Measurements from ENCODE around the gene FGGY.

The FGGY gene

DNA sequence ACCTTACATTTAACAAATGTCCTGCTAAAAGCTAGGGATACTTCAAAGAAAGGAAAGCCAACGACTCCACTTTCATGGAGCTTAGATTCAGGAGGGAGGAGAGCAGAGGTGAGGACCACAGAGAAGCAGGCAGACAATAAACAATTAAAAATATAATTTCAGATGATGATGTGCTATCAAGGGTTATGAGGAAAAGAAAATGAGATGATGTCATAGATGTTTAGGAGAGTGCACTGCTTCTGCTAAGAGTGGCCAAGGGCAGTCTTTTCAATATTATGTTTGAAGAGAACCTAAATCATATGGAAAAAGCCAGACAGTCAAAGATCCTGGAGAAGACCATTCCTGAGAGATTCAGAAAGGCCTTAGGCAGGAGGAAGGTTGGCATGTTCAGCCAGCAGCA is 451.2 kb downstream of the FGGY start:
- in situ Hi-C loops (cut with HindIII; ENCODE audit: low sequenced_read_pairs): no loop called here

DNA sequence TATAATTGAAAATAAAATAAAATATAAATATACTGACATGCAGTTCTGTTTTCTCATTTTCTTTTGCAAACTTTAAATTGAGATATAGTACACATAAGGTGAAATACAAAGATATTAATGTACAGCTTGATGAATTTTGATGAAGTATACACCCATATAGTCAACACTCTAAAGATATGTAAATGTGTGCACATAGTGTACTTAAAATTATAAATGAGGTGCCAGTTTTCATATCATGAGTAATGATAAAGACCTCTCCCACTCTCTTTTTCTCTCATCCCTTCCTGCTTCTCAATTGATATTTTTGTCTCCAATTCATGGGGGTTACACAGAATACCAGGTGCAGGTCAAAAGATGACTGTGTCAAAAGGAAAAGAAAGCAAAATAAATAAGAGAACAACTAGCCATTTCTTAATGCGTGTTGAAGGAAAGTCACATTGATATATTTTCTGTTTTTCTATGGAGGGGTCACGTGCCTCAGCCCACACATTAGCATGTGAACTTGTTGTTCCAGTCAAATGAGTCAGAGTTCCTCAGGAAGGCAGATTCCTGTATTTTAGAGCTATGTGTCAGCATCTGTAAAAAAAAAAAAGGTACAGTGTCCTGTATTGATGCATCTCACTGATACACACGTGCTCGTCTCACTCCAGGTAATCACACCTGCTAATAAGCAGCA is 453.6 kb downstream of the FGGY start:
- in situ Hi-C loops (cut with HindIII; ENCODE audit: low sequenced_read_pairs): loop anchor here (5.0 kb wide), 1 partner anchor 33 kb away; no protein-coding TSS in a partner anchor

DNA sequence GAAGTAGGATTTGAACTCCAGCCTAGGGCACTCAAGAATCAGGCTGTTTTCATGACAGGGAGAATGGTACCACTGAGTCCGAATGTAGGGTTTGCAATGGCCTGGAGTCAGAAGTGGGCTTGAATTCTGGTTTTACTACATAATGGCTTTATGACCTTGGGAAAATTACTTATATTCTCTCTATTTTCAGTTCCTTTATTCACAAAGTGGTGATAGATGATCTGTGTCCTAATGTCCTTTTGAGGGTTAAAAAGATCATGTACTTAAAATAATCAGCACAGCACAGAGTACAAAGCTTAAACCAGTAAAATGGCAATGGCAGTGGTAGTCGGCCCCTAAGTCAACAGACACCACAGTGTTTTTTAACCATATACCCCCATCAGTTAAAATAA is 454.1 kb downstream of the FGGY start:
- in situ Hi-C loops (cut with HindIII; ENCODE audit: low sequenced_read_pairs): loop anchor here (5.0 kb wide), 1 partner anchor 34 kb away; no protein-coding TSS in a partner anchor

DNA sequence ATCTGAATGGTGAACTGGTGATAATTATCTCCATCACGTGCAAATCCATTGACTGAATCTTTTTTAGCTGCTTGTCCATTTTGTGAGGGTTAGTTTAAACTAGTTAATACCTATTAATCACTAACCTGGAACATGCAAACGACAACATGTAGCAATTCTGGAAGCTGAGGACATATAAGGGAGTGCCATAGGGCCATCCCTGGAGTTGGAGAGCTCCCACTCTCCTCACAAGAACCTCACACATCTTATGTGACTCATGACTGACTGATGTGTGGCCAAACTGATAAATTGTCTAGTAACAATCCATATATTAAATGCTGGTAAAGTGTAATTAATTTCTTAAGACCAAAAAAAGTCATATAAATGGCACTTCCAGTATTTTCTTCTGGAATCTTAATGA is 454.9 kb downstream of the FGGY start:
- in situ Hi-C loops (cut with HindIII; ENCODE audit: low sequenced_read_pairs): loop anchor here (5.0 kb wide), 1 partner anchor 34 kb away; no protein-coding TSS in a partner anchor

DNA sequence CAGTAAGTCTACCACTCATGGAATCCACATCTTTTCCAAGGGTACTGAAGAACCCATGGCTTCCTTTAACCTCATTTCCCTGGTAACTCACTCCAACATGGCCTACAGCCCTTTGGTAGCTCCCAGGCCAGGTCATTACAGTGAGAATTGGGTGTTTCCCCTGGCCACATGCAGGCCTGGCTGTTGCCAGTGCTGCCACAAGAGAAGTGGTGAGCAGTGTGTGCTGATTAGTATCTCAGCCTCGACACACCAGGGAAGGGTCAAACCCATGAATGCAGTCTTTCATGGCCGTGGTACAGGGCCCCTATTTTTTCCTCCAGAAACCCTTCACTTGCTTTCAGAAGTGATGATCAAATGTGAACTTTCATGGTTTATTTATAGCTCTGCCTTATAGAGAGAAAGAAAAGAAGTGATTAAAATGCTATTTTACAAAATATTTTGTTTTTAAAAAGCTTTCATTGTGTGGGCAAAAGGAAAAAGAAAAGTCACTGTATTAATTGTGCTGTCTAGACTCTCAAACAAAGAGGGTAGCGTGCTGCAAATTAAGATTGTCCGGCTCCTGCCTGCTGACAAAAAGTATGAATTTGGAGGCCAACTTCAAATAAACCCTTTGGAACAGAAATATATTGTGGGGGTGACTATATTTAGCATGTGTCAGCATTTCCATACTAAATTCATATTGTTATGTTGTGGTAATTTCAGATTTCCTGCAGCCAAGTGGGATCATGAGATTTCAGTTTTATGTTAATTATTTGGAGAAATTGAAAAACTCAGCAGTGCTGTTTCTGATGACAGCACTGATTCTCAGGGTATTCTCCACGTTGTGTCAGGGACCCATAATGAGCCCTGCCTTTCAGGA is 455.9 kb downstream of the FGGY start:
- in situ Hi-C loops (cut with HindIII; ENCODE audit: low sequenced_read_pairs): loop anchor here (5.0 kb wide), 1 partner anchor 35 kb away; no protein-coding TSS in a partner anchor

DNA sequence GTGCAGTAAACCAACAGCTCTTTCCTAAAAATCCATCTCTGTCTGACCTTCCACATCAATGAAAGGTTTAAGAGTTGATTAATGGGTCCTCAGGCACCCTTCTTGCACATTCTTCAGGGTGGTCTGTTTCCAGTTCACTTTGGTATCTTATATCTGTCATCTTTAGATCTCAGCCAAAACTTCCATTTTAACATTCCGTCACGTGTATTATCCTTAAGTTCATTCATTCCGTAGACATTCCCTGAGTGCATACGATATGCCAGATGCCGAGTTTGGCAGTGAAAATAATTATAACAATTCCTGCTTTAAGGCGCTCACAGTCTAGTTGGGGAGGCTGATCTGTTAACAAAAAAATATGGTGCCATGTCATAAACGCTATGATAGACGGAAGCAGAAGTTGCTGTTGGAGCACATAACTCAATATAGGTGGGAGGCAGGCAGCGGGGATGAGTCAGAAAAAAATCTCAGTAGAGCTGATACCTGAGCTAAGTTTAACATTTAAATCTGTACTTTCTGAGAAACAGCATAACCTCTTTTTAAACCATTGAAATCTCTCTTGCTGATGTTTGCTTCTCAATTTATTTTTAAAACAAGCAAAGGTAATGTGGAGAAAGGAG is 458.3 kb downstream of the FGGY start:
- in situ Hi-C loops (cut with HindIII; ENCODE audit: low sequenced_read_pairs): no loop called here

DNA sequence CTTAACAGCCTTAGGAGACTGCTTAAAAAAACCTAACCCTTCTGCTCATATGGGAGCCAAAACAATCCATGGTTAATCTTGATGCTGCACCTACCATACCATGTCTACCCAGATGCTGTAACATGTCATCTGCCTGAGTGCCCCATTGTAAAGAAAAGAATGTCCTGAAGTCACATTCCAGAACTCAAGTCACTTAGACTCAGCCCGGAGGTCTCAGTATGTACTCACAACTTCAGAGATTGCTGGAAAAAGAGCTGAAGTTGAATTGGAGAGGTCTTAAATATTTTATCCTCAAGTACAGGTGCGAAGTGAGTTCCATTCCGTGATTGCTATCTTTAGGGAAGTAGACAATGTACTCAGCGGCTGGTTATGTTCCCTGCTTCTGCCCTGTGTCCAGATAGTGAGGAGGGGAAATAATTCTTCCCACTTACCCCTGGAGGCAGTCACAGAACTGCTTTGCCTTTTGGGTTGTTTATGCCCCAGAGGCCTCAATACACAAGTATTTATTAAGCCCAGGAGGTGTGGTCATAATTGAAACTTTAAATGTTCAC is 460.4 kb downstream of the FGGY start:
- in situ Hi-C loops (cut with HindIII; ENCODE audit: low sequenced_read_pairs): no loop called here

DNA sequence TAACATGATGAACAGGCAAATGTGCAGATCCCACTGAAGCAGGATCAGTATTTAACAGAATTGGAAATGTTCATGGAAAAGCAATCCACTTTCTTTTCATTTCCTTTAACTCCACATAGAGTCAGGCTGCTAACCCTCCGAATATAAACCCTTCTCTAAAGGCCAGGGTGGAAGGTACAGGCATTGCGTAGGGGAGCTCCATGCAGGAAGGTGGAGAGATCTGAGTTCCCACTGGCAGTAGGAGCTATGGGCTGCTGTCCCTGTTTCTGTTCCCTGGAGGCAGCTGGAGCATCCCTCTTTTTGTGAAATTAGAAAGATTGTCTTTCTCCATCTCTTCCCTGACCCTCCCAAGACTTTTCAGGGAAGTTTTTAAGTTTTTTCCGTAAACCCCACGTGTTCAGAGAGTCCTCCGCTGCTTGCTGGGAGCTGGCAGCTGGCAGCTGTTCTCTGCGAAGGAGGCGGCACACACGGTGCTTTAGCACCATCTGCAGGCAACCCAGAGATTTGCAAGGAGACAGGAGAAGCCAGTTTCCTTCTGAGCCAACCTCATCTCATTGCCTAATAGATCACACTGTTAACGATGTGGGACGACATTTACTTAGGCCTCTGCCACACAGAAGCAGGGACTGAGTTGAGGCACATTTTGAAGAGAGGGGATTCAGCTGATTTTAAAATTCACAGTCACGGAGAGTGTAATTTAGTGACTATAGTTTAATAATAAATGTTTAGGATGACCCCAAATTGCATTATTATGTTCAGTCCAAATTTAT is 462.4 kb downstream of the FGGY start:
- in situ Hi-C loops (cut with HindIII; ENCODE audit: low sequenced_read_pairs): no loop called here

DNA sequence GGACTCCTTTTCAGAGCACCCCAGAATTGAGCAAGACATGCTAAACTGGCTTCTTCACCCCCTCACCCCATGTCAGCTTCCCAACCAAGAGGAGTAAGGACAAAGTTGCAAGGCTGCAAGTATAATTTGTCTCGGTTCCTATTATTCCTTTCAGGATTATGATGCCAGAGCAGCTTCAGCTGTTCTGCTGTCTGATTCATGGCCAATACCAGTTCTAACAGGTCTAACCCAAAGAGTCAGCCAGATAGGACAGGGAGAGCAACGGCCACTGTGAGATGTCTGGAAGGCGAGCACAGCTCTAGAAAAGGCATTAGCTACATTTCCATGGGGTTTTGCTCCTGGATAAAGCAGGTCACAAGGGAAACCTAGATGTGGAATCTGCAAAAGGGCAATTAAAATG is 464.5 kb downstream of the FGGY start:
- in situ Hi-C loops (cut with HindIII; ENCODE audit: low sequenced_read_pairs): no loop called here

DNA sequence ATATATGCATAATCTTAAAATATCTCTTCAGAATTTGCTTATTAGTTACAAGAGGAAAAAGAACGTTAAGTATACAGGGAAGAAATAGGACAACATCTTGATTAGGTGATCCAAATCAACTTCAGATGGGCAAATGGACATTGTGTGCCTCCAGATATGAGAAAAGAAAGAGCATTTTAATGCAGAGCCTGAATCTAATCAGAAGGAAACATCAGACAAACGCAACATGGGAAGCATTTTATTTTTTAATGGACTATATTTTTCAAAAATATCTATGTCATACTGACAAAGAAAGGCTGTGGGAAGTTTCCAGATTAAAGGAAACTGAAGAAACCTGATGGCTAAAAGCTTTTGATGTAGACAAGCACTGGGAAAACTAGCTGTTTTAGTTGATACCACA is 466.5 kb downstream of the FGGY start:
- in situ Hi-C loops (cut with HindIII; ENCODE audit: low sequenced_read_pairs): no loop called here

DNA sequence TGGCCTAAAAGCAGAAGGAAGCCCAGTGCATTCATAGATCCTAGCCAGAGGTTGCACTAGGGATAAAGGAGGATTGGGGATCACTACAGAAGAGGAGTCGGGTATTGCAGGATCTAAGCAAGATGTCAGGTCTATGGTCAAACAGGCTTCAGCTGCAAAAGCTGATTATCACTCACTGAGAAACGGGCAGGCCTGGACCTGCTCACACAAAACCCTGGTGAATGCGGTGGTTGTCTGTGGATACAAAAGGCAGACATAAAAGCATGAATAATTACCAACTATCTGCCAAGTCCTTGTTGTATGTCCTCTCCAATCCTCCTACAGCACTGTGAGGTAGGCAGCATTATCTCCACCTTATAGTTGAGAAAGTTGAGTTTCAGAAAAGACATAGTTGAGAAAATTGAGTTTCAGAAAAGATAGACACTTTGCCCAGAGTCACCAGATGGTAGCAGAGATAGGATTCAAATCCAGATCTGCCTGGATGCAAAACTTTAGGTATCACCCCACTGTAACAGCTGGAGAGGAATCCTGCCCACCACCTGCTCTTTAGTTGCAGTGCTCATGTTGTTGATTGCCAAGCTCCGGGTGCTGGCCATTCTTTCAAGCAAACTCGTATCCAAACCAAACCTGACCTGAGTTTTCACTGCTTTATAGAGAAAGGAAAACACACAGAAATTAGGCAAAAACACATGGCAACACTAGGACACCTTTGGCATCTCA is 468.3 kb downstream of the FGGY start:
- in situ Hi-C loops (cut with HindIII; ENCODE audit: low sequenced_read_pairs): no loop called here

DNA sequence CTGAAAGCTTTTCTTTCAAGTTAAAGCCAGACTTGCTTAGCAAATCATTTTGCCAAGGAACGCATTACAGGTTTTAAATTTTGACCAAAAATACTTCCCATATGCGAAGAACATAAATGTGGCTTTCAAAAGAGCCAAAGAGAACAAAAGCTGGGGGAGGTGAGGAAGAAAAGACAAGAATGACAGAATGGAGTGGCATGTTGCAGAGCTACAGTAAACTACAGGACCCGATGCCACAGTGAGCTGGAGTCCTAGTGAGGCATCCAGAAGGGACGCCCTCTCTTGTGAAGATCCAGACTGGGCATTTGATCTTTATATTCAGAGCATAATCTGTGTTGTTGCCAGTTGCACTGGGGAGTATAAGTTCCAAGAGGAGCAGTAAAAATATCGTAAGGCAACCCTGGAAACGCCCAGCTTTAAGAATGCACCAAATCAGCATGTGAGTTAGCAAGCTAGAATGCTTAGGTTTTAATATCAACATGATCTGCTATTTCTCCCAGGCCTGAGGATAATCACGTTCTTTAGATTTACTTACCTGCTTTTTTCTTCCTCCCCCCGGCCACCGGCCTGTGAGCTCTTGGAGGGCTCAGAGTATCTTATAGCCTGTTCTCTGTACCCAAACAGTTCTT is 469.4 kb downstream of the FGGY start:
- in situ Hi-C loops (cut with HindIII; ENCODE audit: low sequenced_read_pairs): no loop called here

DNA sequence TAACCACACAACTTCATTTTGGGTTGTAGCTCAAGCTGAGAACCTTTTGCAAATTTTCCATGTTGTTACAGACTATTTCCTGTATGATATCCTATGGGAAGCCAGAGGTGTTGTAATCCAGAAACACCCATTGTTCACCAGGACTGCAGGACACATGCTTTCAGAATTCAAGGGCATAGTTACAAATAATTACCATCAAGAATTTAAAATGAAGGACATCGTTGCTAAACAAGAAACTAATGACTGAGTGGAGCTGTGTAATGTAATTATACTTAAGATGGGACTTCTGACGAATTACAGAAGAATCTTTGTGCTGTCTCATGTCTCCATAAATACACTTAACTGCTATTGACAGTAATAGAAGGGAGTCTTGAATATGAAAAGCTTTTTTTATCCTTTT is 470.2 kb downstream of the FGGY start:
- in situ Hi-C loops (cut with HindIII; ENCODE audit: low sequenced_read_pairs): no loop called here

DNA sequence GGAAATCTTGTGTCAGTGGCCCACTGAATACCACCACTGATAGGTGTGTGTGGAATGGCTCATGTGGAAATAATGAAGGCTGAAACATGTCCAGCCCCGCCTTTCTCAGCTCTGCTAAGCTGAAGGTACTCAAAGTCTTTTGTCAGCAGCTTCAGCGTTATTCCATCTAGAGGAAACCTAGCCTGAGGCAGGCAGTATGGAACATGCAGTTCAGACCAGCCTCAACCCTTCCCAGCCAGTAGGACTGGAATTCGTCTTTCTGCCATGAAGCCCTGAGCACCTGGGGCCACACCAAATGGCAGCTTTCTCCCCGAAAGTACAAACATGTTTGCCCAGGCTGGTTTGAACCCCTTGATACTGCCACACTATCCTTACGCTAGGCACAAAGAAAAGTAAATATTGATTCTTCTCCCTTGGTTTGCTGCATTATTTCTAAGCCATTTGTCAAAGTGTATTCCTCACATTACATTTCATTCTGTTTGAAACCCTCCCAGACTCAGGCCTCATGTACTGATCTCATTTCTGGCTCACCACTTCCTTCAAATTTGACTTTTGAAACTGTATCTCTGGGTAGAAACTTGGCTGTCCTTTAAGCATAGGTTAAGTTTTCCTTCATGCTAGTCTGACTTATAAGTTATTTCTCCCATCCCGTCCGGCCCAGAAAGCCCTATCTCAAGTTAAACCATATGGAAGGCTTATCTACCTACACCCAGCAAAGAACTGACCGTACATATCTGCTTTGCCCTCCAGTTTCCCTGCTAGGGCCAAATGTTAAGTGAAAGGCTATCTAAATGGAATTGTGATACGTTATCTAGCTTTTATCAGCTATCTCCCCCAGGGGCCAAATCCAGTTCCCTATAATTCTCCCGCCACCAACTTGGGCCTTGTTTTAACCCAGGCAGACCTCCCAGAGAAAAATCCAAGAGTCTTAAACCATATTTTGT is 472.2 kb downstream of the FGGY start:
- in situ Hi-C loops (cut with HindIII; ENCODE audit: low sequenced_read_pairs): no loop called here

DNA sequence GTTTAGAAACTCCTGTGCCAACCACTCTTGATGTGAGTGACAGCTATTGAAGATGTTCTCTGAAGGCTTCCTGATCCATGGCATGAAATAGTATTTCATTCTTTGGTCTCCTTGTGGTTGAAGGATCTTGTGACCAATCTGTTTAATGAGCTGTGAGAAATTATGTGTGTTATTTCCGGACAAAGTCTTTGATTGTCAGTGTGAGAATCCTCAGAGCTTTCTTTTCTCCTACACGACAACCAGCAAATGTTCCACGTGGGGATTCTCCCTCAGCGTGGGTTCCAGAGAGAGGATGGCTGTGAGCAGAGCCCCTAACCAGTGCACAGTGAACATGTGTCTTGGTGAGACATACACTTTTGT is 472.8 kb downstream of the FGGY start:
- in situ Hi-C loops (cut with HindIII; ENCODE audit: low sequenced_read_pairs): no loop called here

DNA sequence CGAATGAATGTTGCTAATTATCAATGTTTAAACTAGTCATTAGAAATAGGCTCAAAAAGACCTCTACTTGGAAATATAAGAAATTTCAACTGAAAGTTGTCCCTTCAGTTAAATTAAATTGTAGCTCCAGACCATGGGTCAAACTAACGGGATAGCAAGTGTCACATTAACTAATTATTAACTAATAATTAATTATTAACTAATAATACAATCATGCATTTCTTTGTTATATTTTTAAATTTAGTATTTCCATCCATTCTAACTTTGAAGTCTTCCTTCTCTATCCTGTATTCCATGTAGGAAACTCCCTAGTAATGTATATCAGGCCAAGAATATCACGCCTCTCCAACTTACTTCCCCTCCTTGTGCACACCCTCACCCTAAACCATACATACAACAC is 474.5 kb downstream of the FGGY start:
- in situ Hi-C loops (cut with HindIII; ENCODE audit: low sequenced_read_pairs): no loop called here

DNA sequence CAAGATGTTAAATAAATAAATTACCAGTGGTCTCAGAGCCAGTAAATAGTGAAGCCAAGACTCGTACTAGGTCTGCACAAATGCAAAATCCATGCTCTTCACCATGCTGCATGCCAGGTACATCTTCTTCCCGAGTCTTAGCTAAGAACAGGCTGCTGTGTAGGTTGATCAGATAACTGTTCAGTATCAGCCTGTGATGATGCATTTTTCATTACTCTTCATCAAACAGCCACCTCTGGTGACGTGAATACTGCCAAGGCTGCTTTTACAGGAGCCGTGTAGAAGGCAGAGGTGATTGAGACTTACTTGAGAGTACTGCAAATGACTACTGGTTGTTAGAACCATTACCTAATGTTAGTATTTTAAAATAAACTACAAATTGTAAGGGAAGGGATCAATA is 478.6 kb downstream of the FGGY start:
- in situ Hi-C loops (cut with HindIII; ENCODE audit: low sequenced_read_pairs): no loop called here

DNA sequence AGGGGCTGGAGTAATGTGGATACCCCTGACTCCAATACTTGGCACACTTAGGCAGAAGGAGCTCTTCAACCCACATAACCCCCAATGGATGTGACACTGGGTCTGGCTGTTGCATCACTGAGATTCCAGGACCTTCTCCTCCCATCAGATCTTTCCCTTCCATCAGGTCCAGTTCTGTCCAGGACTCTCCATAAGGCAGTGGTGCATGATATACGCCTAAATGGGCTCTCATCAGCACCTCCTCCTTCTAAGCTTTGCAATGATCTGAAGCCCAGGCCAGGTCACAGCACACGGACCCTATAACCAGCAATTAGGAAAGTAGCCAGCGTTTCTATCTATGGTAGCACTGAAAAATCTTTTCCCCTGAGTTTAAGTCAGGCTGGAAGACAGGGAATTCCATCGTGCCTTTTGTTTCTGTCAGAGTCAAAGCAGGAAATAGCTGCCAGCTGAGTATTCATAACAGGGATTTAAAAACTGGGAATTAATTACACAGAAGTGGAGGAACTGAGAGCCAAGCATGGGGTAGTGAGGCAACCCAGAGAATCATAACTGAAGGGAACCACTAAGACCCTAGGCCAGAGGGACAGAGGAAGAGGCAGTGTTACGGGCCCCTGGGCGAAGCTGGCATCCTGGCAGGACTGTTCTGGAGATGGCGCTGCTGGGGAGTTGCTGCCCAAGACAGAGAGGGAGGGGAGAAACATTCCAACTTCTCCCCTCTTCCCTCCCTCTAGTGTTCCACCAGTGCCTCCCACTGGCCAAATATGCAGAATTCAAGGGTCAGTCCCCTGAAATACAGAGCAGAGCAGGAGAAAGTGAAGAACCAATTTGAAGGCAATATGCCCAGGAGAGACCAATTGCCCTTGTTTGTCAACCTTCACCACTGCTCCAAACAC is 480.3 kb downstream of the FGGY start:
- in situ Hi-C loops (cut with HindIII; ENCODE audit: low sequenced_read_pairs): no loop called here

All from endothelial cell of hepatic sinusoid (primary cell).